HEK293 (cell line): Measurements from ENCODE around the gene CCT6B.

ENCODE experiments used
- BCL11B ChIP-seq: fragments of 450-650 bp; formaldehyde crosslinking; IDR thresholded peaks from 2 replicates; pipeline ENCODE4 v1.5.1; 2016; ENCODE audit warnings: low read depth, missing biosample characterization, missing genetic modification characterization
- EGR2 ChIP-seq: fragments of 450-650 bp; formaldehyde crosslinking; IDR thresholded peaks from 2 replicates; pipeline ENCODE4 v1.5.1; 2016; ENCODE audit warnings: low read depth, missing biosample characterization, missing genetic modification characterization
- HOXA7 ChIP-seq: sonication (generic); formaldehyde crosslinking; IDR thresholded peaks from 2 replicates; pipeline ENCODE4 v1.8.1; 2022; ENCODE audit warnings: missing genetic modification reagents, borderline replicate concordance
- KLF16 ChIP-seq: fragments of 450-650 bp; formaldehyde crosslinking; IDR thresholded peaks from 2 replicates; pipeline ENCODE4 v1.5.1; 2017; ENCODE audit warnings: missing biosample characterization, missing genetic modification characterization
- SP7 ChIP-seq: fragments of 450-650 bp; formaldehyde crosslinking; IDR thresholded peaks from 2 replicates; pipeline ENCODE4 v1.5.1; 2016; ENCODE audit warnings: missing biosample characterization, missing genetic modification characterization
- TCF7L2 ChIP-seq: IDR thresholded peaks from 2 replicates; pipeline ENCODE4 v1.6.1; 2011; ENCODE audit warnings: low read depth, mild to moderate bottlenecking, inconsistent platforms, low read length, moderate library complexity, borderline replicate concordance
- ZBTB1 ChIP-seq: fragments of 450-650 bp; formaldehyde crosslinking; IDR thresholded peaks from 2 replicates; pipeline ENCODE4 v1.5.1; 2016; ENCODE audit warnings: missing biosample characterization, missing genetic modification characterization
- ZNF140 ChIP-seq: fragments of 450-650 bp; formaldehyde crosslinking; IDR thresholded peaks from 2 replicates; pipeline ENCODE4 v1.5.1; 2016; ENCODE audit warnings: missing biosample characterization, missing genetic modification characterization
- ZNF223 ChIP-seq: fragments of 450-650 bp; formaldehyde crosslinking; IDR thresholded peaks from 2 replicates; pipeline ENCODE4 v1.5.1; 2016; ENCODE audit warnings: missing biosample characterization, missing genetic modification characterization
- ZNF350 ChIP-seq: fragments of 450-650 bp; formaldehyde crosslinking; IDR thresholded peaks from 2 replicates; pipeline ENCODE4 v1.5.0; 2017; ENCODE audit warnings: missing biosample characterization, mild to moderate bottlenecking, missing genetic modification characterization
- ZNF354C ChIP-seq: fragments of 450-650 bp; formaldehyde crosslinking; IDR thresholded peaks from 2 replicates; pipeline ENCODE4 v1.5.1; 2016; ENCODE audit warnings: missing biosample characterization, missing genetic modification characterization, low read depth, borderline replicate concordance
- ZNF37A ChIP-seq: fragments of 450-650 bp; IDR thresholded peaks from 2 replicates; pipeline ENCODE4 v1.5.1; 2018; ENCODE audit warnings: missing biosample characterization, missing genetic modification characterization
- ZNF416 ChIP-seq: fragments of 450-650 bp; formaldehyde crosslinking; IDR thresholded peaks from 2 replicates; pipeline ENCODE4 v1.5.1; 2016; ENCODE audit warnings: missing biosample characterization, missing genetic modification characterization
- ZNF433 ChIP-seq: fragments of 450-650 bp; formaldehyde crosslinking; IDR thresholded peaks from 2 replicates; pipeline ENCODE4 v1.5.1; 2016; ENCODE audit warnings: missing biosample characterization, missing genetic modification characterization, low read depth
- ZNF530 ChIP-seq: fragments of 450-650 bp; formaldehyde crosslinking; IDR thresholded peaks from 2 replicates; pipeline ENCODE4 v1.5.1; 2016; ENCODE audit warnings: low read depth, missing biosample characterization, missing genetic modification characterization
- ZNF549 ChIP-seq: fragments of 450-650 bp; IDR thresholded peaks from 2 replicates; pipeline ENCODE4 v1.5.1; 2018; ENCODE audit warnings: missing biosample characterization, missing genetic modification characterization, mild to moderate bottlenecking, inconsistent platforms, moderate library complexity
- ZNF560 ChIP-seq: fragments of 450-650 bp; formaldehyde crosslinking; IDR thresholded peaks from 2 replicates; pipeline ENCODE4 v1.5.1; 2017; ENCODE audit warnings: missing biosample characterization, missing genetic modification characterization, borderline replicate concordance
- ZNF596 ChIP-seq: fragments of 450-650 bp; IDR thresholded peaks from 2 replicates; pipeline ENCODE4 v1.5.0; 2018; ENCODE audit warnings: missing biosample characterization, mild to moderate bottlenecking, missing genetic modification characterization, moderate library complexity
- ZNF610 ChIP-seq: fragments of 450-650 bp; formaldehyde crosslinking; IDR thresholded peaks from 2 replicates; pipeline ENCODE4 v1.5.1; 2016; ENCODE audit warnings: missing biosample characterization, missing genetic modification characterization, borderline replicate concordance
- ZNF629 ChIP-seq: fragments of 450-650 bp; formaldehyde crosslinking; IDR thresholded peaks from 2 replicates; pipeline ENCODE4 v1.5.1; 2017; ENCODE audit warnings: missing biosample characterization, missing genetic modification characterization
- ZNF670 ChIP-seq: fragments of 450-650 bp; formaldehyde crosslinking; IDR thresholded peaks from 2 replicates; pipeline ENCODE4 v1.5.1; 2016; ENCODE audit warnings: missing biosample characterization, missing genetic modification characterization, low read depth
- ZNF768 ChIP-seq: fragments of 450-650 bp; formaldehyde crosslinking; IDR thresholded peaks from 2 replicates; pipeline ENCODE4 v1.5.1; 2018; ENCODE audit warnings: missing biosample characterization, mild to moderate bottlenecking, missing genetic modification characterization
- ZNF792 ChIP-seq: fragments of 450-650 bp; formaldehyde crosslinking; IDR thresholded peaks from 2 replicates; pipeline ENCODE4 v1.5.1; 2016; ENCODE audit warnings: missing biosample characterization, missing genetic modification characterization
- ZNF837 ChIP-seq: fragments of 450-650 bp; formaldehyde crosslinking; IDR thresholded peaks from 2 replicates; pipeline ENCODE4 v1.5.1; 2016; ENCODE audit warnings: missing biosample characterization, missing genetic modification characterization
- TF ChIP-seq, protein P1 (sequence below): fragments of 450-650 bp; formaldehyde crosslinking; IDR thresholded peaks from 2 replicates; pipeline ENCODE4 v1.5.1; 2017; ENCODE audit warnings: missing biosample characterization, missing genetic modification characterization
- TF ChIP-seq, protein P2 (sequence below): fragments of 450-650 bp; formaldehyde crosslinking; IDR thresholded peaks from 2 replicates; pipeline ENCODE4 v1.5.1; 2017; ENCODE audit warnings: missing biosample characterization, missing genetic modification characterization
- TF ChIP-seq, protein P3 (sequence below): fragments of 450-650 bp; formaldehyde crosslinking; IDR thresholded peaks from 2 replicates; pipeline ENCODE4 v1.5.1; 2016; ENCODE audit warnings: missing biosample characterization, missing genetic modification characterization
- TF ChIP-seq, protein P4 (sequence below): fragments of 450-650 bp; formaldehyde crosslinking; IDR thresholded peaks from 2 replicates; pipeline ENCODE4 v1.5.1; 2017; ENCODE audit warnings: missing biosample characterization, missing genetic modification characterization
- TF ChIP-seq, protein P5 (sequence below): fragments of 450-650 bp; IDR thresholded peaks from 2 replicates; pipeline ENCODE4 v1.5.1; 2018; ENCODE audit warnings: missing biosample characterization, missing genetic modification characterization

The CCT6B gene

DNA sequence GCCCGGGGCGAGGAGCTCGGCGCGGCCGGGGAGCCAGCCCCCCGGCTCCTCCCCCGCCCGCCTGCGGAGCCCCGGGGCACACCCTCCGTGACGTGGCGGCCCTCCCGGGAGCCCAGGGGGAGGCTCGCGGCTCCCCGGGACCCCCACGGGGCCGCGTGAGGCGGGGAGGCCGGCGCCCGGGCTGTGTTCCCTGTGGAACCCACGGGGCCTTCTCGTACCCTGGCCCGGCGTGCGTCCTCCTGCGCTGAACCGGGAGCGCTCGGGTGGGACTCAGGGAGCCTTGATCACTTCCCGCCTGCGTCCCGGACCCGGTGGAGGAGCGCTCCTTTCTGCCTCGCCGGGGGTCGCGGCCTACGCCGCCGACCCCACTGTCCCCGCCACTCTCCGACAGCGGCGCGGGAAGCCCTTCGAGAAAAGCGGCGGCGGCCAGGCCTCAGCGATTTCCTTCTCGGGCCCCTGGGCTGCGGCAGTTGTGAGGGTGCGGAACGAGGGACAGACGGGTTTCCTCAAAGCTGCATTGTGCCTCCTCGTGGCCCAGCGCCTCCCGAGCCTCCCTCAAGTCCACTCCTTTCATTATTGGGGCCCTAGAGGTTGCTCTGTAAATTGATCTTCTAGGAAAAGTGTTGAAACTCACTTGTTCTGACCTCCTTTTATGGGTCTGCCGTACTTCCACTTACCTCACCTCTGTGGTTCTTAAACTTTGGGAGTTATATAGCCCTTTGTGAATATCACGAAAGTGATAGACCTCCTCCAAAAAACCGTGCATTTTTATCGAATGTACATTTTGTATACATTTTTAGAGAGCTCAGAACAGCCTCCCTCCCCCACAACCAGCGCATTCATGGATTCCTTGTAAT lies 19.6 kb upstream of the CCT6B start (continued):
- TF ChIP-seq, protein P1, sequence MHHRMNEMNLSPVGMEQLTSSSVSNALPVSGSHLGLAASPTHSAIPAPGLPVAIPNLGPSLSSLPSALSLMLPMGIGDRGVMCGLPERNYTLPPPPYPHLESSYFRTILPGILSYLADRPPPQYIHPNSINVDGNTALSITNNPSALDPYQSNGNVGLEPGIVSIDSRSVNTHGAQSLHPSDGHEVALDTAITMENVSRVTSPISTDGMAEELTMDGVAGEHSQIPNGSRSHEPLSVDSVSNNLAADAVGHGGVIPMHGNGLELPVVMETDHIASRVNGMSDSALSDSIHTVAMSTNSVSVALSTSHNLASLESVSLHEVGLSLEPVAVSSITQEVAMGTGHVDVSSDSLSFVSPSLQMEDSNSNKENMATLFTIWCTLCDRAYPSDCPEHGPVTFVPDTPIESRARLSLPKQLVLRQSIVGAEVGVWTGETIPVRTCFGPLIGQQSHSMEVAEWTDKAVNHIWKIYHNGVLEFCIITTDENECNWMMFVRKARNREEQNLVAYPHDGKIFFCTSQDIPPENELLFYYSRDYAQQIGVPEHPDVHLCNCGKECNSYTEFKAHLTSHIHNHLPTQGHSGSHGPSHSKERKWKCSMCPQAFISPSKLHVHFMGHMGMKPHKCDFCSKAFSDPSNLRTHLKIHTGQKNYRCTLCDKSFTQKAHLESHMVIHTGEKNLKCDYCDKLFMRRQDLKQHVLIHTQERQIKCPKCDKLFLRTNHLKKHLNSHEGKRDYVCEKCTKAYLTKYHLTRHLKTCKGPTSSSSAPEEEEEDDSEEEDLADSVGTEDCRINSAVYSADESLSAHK (tag by site-specific recombination) = peak; percentile 34; the same call in 1 of the 2 replicates
- TF ChIP-seq BCL11B (tag by site-specific recombination) = no peak
- no peak for TF ChIP-seq ZNF560 (tag by site-specific recombination)
- TF ChIP-seq ZBTB1 (tag by site-specific recombination) = no peak
- no peak for TF ChIP-seq ZNF223
- no peak for TF ChIP-seq ZNF792 (tag by site-specific recombination)
- no peak for TF ChIP-seq HOXA7 (CRISPR knock-in tag)
- no peak for TF ChIP-seq ZNF140
- no peak for TF ChIP-seq ZNF433 (tag by site-specific recombination)
- no peak for TF ChIP-seq ZNF549 (tag by site-specific recombination)
- no peak for TF ChIP-seq ZNF354C (tag by site-specific recombination)
- 0 out of 2 replicates have a peak, but pooled peaks have one; percentile 57 for TF ChIP-seq KLF16 (tag by site-specific recombination)
- 0 out of 2 replicates have a peak, but pooled peaks have one; percentile 22 for TF ChIP-seq TCF7L2
- TF ChIP-seq ZNF350 (tag by site-specific recombination) = no peak
- no peak for TF ChIP-seq ZNF530 (tag by site-specific recombination)
- no peak for TF ChIP-seq ZNF629
- TF ChIP-seq, protein P2, sequence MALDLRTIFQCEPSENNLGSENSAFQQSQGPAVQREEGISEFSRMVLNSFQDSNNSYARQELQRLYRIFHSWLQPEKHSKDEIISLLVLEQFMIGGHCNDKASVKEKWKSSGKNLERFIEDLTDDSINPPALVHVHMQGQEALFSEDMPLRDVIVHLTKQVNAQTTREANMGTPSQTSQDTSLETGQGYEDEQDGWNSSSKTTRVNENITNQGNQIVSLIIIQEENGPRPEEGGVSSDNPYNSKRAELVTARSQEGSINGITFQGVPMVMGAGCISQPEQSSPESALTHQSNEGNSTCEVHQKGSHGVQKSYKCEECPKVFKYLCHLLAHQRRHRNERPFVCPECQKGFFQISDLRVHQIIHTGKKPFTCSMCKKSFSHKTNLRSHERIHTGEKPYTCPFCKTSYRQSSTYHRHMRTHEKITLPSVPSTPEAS (tag by site-specific recombination) = no peak
- TF ChIP-seq, protein P3, sequence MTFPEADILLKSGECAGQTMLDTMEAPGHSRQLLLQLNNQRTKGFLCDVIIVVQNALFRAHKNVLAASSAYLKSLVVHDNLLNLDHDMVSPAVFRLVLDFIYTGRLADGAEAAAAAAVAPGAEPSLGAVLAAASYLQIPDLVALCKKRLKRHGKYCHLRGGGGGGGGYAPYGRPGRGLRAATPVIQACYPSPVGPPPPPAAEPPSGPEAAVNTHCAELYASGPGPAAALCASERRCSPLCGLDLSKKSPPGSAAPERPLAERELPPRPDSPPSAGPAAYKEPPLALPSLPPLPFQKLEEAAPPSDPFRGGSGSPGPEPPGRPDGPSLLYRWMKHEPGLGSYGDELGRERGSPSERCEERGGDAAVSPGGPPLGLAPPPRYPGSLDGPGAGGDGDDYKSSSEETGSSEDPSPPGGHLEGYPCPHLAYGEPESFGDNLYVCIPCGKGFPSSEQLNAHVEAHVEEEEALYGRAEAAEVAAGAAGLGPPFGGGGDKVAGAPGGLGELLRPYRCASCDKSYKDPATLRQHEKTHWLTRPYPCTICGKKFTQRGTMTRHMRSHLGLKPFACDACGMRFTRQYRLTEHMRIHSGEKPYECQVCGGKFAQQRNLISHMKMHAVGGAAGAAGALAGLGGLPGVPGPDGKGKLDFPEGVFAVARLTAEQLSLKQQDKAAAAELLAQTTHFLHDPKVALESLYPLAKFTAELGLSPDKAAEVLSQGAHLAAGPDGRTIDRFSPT (tag by site-specific recombination) = no peak
- TF ChIP-seq SP7 (tag by site-specific recombination) = no peak
- no peak for TF ChIP-seq ZNF416 (tag by site-specific recombination)
- no peak for TF ChIP-seq EGR2
- no peak for TF ChIP-seq ZNF768
- TF ChIP-seq, protein P4, sequence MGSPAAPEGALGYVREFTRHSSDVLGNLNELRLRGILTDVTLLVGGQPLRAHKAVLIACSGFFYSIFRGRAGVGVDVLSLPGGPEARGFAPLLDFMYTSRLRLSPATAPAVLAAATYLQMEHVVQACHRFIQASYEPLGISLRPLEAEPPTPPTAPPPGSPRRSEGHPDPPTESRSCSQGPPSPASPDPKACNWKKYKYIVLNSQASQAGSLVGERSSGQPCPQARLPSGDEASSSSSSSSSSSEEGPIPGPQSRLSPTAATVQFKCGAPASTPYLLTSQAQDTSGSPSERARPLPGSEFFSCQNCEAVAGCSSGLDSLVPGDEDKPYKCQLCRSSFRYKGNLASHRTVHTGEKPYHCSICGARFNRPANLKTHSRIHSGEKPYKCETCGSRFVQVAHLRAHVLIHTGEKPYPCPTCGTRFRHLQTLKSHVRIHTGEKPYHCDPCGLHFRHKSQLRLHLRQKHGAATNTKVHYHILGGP (tag by site-specific recombination) = peak; percentile 84
- no peak for TF ChIP-seq ZNF837 (tag by site-specific recombination)
- peak; percentile 15; the same call in 1 of the 2 replicates for TF ChIP-seq ZNF596 (tag by site-specific recombination)
- TF ChIP-seq, protein P5, sequence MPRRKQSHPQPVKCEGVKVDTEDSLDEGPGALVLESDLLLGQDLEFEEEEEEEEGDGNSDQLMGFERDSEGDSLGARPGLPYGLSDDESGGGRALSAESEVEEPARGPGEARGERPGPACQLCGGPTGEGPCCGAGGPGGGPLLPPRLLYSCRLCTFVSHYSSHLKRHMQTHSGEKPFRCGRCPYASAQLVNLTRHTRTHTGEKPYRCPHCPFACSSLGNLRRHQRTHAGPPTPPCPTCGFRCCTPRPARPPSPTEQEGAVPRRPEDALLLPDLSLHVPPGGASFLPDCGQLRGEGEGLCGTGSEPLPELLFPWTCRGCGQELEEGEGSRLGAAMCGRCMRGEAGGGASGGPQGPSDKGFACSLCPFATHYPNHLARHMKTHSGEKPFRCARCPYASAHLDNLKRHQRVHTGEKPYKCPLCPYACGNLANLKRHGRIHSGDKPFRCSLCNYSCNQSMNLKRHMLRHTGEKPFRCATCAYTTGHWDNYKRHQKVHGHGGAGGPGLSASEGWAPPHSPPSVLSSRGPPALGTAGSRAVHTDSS (tag by site-specific recombination) = no peak
- TF ChIP-seq ZNF37A (tag by site-specific recombination) = no peak
- no peak for TF ChIP-seq ZNF610 (tag by site-specific recombination)
- no peak for TF ChIP-seq ZNF670 (tag by site-specific recombination)
